ENCODE results near the gene ZFP36L1.

DNA sequence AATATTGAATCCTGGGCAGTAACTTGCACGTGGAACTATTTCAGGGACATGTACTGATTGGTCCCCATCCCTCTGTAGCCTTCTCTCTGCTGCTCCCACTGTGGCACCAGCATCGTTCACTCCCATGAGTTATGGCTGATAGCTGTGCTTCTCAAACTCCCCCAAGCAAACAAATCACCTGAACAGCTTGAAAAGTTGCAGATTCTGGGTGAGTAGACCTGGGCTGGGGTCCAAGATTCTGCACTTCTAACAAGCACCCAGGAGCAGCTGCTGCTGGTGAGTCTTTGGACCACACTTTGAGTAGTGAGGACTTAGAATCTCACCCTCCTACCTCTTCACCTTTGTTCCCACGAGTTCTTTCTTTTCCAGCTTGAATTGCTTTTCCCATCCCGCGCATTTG is 49.4 kb upstream of the ZFP36L1 start:
- TF ChIP-seq POLR2A (IDR thresholded peaks at IDR 0.05) (no peak), EP300 (IDR thresholded peaks at IDR 0.05) (no peak)

All from ovary (tissue), 1 donor.